ENCODE measurements around the gene SPOP. TPM values are rescaled to one million over a fixed set of nuclear protein-coding genes. Genes with fewer than 3 reads are reported as not detected.
A peak's percentile ranks its signal among the peaks of the same experiment; 100 is the strongest.

The SPOP gene
- total and polyA plus RNA-seq, 2 donors = 54.7 to 64.3 TPM

- no peaks in the 10 kb centered on the region for H3K4me1 ChIP-seq (ENCODE audit: control insufficient read depth in 2 of 2, insufficient read depth in 2 of 2, low read length in 2 of 2)
- H3K27ac ChIP-seq (ENCODE audit: low read depth in 1 of 2, low read length in 1 of 2) = no peak overlapping the region
- 99% methylated on average over 3 of the region's 3 CpGs for WGBS
- no peaks in the 10 kb centered on the region for H3K27me3 ChIP-seq (ENCODE audit: control insufficient read depth in 2 of 2, insufficient read depth in 1 of 2, low read length in 1 of 2)
- no peak overlapping the region for H3K4me3 ChIP-seq (ENCODE audit: low read length in 2 of 2)
- no peaks in the 10 kb centered on the region for H3K9me3 ChIP-seq (ENCODE audit: control insufficient read depth in 2 of 2, insufficient read depth in 1 of 2, low read length in 1 of 2)
- peaks cover 60 to 74% of the 10 kb centered on the region in 2 donors for H3K36me3 ChIP-seq (ENCODE audit: control insufficient read depth in 2 of 2, insufficient read depth in 2 of 2, low read length in 1 of 2)
- DNase-seq (ENCODE audit: low read depth in 6 of 9, low spot score in 9 of 9) = no peak
Observed at GRCh38 chr17:49618028-49618611, 59.8 kb downstream of the SPOP start.

GRCh38 chr17:49616601-49617131, 61.2 kb downstream of the SPOP start:
- no peaks in the 10 kb centered on the region for H3K27me3 ChIP-seq (ENCODE audit: control insufficient read depth in 2 of 2, insufficient read depth in 1 of 2, low read length in 1 of 2)
- H3K27ac ChIP-seq (ENCODE audit: low read depth in 1 of 2, low read length in 1 of 2) = peak overlapping the region in 1 of 2 donors; percentile 8
- WGBS = 89% methylated on average over 10 of the region's 10 CpGs
- H3K9me3 ChIP-seq (ENCODE audit: control insufficient read depth in 2 of 2, insufficient read depth in 1 of 2, low read length in 1 of 2) = no peaks in the 10 kb centered on the region
- no peak for DNase-seq (ENCODE audit: low read depth in 6 of 9, low spot score in 9 of 9)
- H3K4me1 ChIP-seq (ENCODE audit: control insufficient read depth in 2 of 2, insufficient read depth in 2 of 2, low read length in 2 of 2) = no peaks in the 10 kb centered on the region
- no peak overlapping the region for H3K4me3 ChIP-seq (ENCODE audit: low read length in 2 of 2)
- H3K36me3 ChIP-seq (ENCODE audit: control insufficient read depth in 2 of 2, insufficient read depth in 2 of 2, low read length in 1 of 2) = peaks cover 49 to 71% of the 10 kb centered on the region in 2 donors

- DNase-seq (ENCODE audit: low read depth in 6 of 9, low spot score in 9 of 9) = no peak
- H3K27ac ChIP-seq (ENCODE audit: low read depth in 1 of 2, low read length in 1 of 2) = no peak overlapping the region
- H3K4me1 ChIP-seq (ENCODE audit: control insufficient read depth in 2 of 2, insufficient read depth in 2 of 2, low read length in 2 of 2) = no peaks in the 10 kb centered on the region
- peaks cover 47 to 71% of the 10 kb centered on the region in 2 donors for H3K36me3 ChIP-seq (ENCODE audit: control insufficient read depth in 2 of 2, insufficient read depth in 2 of 2, low read length in 1 of 2)
- H3K27me3 ChIP-seq (ENCODE audit: control insufficient read depth in 2 of 2, insufficient read depth in 1 of 2, low read length in 1 of 2) = no peaks in the 10 kb centered on the region
- 95% methylated on average over 3 of the region's 3 CpGs for WGBS
- no peaks in the 10 kb centered on the region for H3K9me3 ChIP-seq (ENCODE audit: control insufficient read depth in 2 of 2, insufficient read depth in 1 of 2, low read length in 1 of 2)
- H3K4me3 ChIP-seq (ENCODE audit: low read length in 2 of 2) = no peak overlapping the region
Observed at GRCh38 chr17:49616086-49616485, 61.8 kb downstream of the SPOP start.

- no peak for DNase-seq (ENCODE audit: low read depth in 6 of 9, low spot score in 9 of 9)
- Histone ChIP-seq H3K27ac (ENCODE audit: low read depth in 1 of 2, low read length in 1 of 2) (no peak overlapping the region), H3K4me1 (ENCODE audit: control insufficient read depth in 2 of 2, insufficient read depth in 2 of 2, low read length in 2 of 2) (no peaks in the 10 kb centered on the region), H3K36me3 (ENCODE audit: control insufficient read depth in 2 of 2, insufficient read depth in 2 of 2, low read length in 1 of 2) (peaks cover 41 to 74% of the 10 kb centered on the region in 2 donors), H3K9me3 (ENCODE audit: control insufficient read depth in 2 of 2, insufficient read depth in 1 of 2, low read length in 1 of 2) (no peaks in the 10 kb centered on the region), H3K4me3 (ENCODE audit: low read length in 2 of 2) (no peak overlapping the region), H3K27me3 (ENCODE audit: control insufficient read depth in 2 of 2, insufficient read depth in 1 of 2, low read length in 1 of 2) (no peaks in the 10 kb centered on the region)
- 100% methylated on average over 1 of the region's 1 CpG for WGBS
Observed at GRCh38 chr17:49613182-49613800, 64.6 kb downstream of the SPOP start.

- H3K27me3 ChIP-seq (ENCODE audit: control insufficient read depth in 2 of 2, insufficient read depth in 1 of 2, low read length in 1 of 2) = no peaks in the 10 kb centered on the region
- no peaks in the 10 kb centered on the region for H3K9me3 ChIP-seq (ENCODE audit: control insufficient read depth in 2 of 2, insufficient read depth in 1 of 2, low read length in 1 of 2)
- peaks cover 39 to 74% of the 10 kb centered on the region in 2 donors for H3K36me3 ChIP-seq (ENCODE audit: control insufficient read depth in 2 of 2, insufficient read depth in 2 of 2, low read length in 1 of 2)
- 100% methylated on average over 1 of the region's 1 CpG for WGBS
- H3K4me1 ChIP-seq (ENCODE audit: control insufficient read depth in 2 of 2, insufficient read depth in 2 of 2, low read length in 2 of 2) = no peaks in the 10 kb centered on the region
- H3K4me3 ChIP-seq (ENCODE audit: low read length in 2 of 2) = no peak overlapping the region
- DNase-seq (ENCODE audit: low read depth in 6 of 9, low spot score in 9 of 9) = no peak
- no peak overlapping the region for H3K27ac ChIP-seq (ENCODE audit: low read depth in 1 of 2, low read length in 1 of 2)
Observed at GRCh38 chr17:49612726-49613125, 65.2 kb downstream of the SPOP start.

- no peaks in the 10 kb centered on the region for H3K9me3 ChIP-seq (ENCODE audit: control insufficient read depth in 2 of 2, insufficient read depth in 1 of 2, low read length in 1 of 2)
- DNase-seq (ENCODE audit: low read depth in 6 of 9, low spot score in 9 of 9) = no peak
- H3K4me3 ChIP-seq (ENCODE audit: low read length in 2 of 2) = no peak overlapping the region
- H3K4me1 ChIP-seq (ENCODE audit: control insufficient read depth in 2 of 2, insufficient read depth in 2 of 2, low read length in 2 of 2) = no peaks in the 10 kb centered on the region
- H3K27me3 ChIP-seq (ENCODE audit: control insufficient read depth in 2 of 2, insufficient read depth in 1 of 2, low read length in 1 of 2) = no peaks in the 10 kb centered on the region
- peaks cover 41 to 77% of the 10 kb centered on the region in 2 donors for H3K36me3 ChIP-seq (ENCODE audit: control insufficient read depth in 2 of 2, insufficient read depth in 2 of 2, low read length in 1 of 2)
- 97% methylated on average over 5 of the region's 5 CpGs for WGBS
- H3K27ac ChIP-seq (ENCODE audit: low read depth in 1 of 2, low read length in 1 of 2) = no peak overlapping the region
Observed at GRCh38 chr17:49610883-49611584, 66.9 kb downstream of the SPOP start.

GRCh38 chr17:49604314-49604869, 73.5 kb downstream of the SPOP start:
- no peak overlapping the region for H3K27ac ChIP-seq (ENCODE audit: low read depth in 1 of 2, low read length in 1 of 2)
- H3K36me3 ChIP-seq (ENCODE audit: control insufficient read depth in 2 of 2, insufficient read depth in 2 of 2, low read length in 1 of 2) = peaks cover 48 to 88% of the 10 kb centered on the region in 2 donors
- 98% methylated on average over 7 of the region's 7 CpGs for WGBS

GRCh38 chr17:49603720-49604119, 74.2 kb downstream of the SPOP start:
- DNase-seq (ENCODE audit: low read depth in 6 of 9, low spot score in 9 of 9) = no peak
- Histone ChIP-seq H3K9me3 (ENCODE audit: control insufficient read depth in 2 of 2, insufficient read depth in 1 of 2, low read length in 1 of 2) (no peaks in the 10 kb centered on the region), H3K4me1 (ENCODE audit: control insufficient read depth in 2 of 2, insufficient read depth in 2 of 2, low read length in 2 of 2) (no peaks in the 10 kb centered on the region), H3K36me3 (ENCODE audit: control insufficient read depth in 2 of 2, insufficient read depth in 2 of 2, low read length in 1 of 2) (peaks cover 47 to 86% of the 10 kb centered on the region in 2 donors), H3K27me3 (ENCODE audit: control insufficient read depth in 2 of 2, insufficient read depth in 1 of 2, low read length in 1 of 2) (no peaks in the 10 kb centered on the region), H3K27ac (ENCODE audit: low read depth in 1 of 2, low read length in 1 of 2) (no peak overlapping the region), H3K4me3 (ENCODE audit: low read length in 2 of 2) (no peak overlapping the region)
- 95% methylated on average over 2 of the region's 2 CpGs for WGBS

More at GRCh38 chr17:49604314-49604869, 73.5 kb downstream of the SPOP start:
- Histone ChIP-seq H3K4me1 (ENCODE audit: control insufficient read depth in 2 of 2, insufficient read depth in 2 of 2, low read length in 2 of 2) (no peaks in the 10 kb centered on the region), H3K9me3 (ENCODE audit: control insufficient read depth in 2 of 2, insufficient read depth in 1 of 2, low read length in 1 of 2) (no peaks in the 10 kb centered on the region), H3K27me3 (ENCODE audit: control insufficient read depth in 2 of 2, insufficient read depth in 1 of 2, low read length in 1 of 2) (no peaks in the 10 kb centered on the region), H3K4me3 (ENCODE audit: low read length in 2 of 2) (no peak overlapping the region)
- DNase-seq (ENCODE audit: low read depth in 6 of 9, low spot score in 9 of 9) = no peak

GRCh38 chr17:49603238-49603637, 74.7 kb downstream of the SPOP start:
- peaks cover 48 to 86% of the 10 kb centered on the region in 2 donors for H3K36me3 ChIP-seq (ENCODE audit: control insufficient read depth in 2 of 2, insufficient read depth in 2 of 2, low read length in 1 of 2)
- no peak overlapping the region for H3K4me3 ChIP-seq (ENCODE audit: low read length in 2 of 2)
- H3K9me3 ChIP-seq (ENCODE audit: control insufficient read depth in 2 of 2, insufficient read depth in 1 of 2, low read length in 1 of 2) = no peaks in the 10 kb centered on the region
- 94% methylated on average over 3 of the region's 3 CpGs for WGBS
- H3K4me1 ChIP-seq (ENCODE audit: control insufficient read depth in 2 of 2, insufficient read depth in 2 of 2, low read length in 2 of 2) = no peaks in the 10 kb centered on the region
- H3K27me3 ChIP-seq (ENCODE audit: control insufficient read depth in 2 of 2, insufficient read depth in 1 of 2, low read length in 1 of 2) = no peaks in the 10 kb centered on the region
- no peak overlapping the region for H3K27ac ChIP-seq (ENCODE audit: low read depth in 1 of 2, low read length in 1 of 2)
- no peak for DNase-seq (ENCODE audit: low read depth in 6 of 9, low spot score in 9 of 9)

Data from thymus (tissue), 11 donors.